GM21447 (cell line): ENCODE measurements around the gene EIF2S1.
"Not testable (repeated sequence)": the region's sequence is repeated elsewhere in the genome, so short reads cannot be mapped to it uniquely, and the experiment has no call there.

Experiments
- ATAC-seq: cut with Tn5 transposase; IDR thresholded peaks from one replicate; pipeline ENCODE4 v1.9.1; 2021; ENCODE audit not compliant: unreplicated experiment

Gene EIF2S1

DNA sequence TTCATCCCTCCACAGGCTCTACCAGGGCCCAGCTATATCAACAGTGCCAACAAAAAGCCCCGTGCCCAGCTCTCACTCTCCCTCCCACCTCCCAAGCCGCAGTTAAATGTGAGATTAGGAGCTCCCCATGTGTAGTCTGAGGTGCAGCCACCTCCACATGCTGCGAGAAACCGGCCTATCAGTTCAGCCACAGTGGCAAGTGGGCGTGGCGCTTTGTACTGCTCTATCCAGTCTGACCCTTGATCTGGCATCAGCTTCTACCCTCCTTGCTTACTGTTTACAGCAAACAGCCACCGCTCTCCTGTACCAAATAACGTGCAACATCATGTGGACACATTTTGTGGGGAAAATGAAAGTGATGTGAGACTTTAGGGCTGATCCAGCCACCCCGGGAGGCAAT lies 50.2 kb downstream of the EIF2S1 start:
- ATAC-seq = no peak

DNA sequence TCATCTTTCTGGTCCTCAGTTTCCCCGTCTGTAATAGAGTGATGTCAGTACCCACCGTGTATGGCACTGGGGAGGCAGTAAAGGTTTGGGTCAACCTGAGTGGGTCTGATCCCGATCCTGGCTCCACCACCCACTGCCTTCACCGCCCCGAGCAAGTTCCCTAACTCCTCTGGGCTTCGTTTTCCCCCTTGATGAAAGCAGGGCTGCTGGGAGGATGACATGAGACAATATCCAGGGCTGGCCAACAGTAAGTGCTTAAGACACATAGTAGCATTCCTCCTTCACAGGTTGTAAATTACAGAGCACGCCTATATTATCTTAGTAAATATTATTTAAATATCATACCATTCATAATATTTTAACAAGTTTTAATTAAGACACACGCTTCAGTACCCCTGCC lies 51.2 kb downstream of the EIF2S1 start:
- no peak for ATAC-seq

DNA sequence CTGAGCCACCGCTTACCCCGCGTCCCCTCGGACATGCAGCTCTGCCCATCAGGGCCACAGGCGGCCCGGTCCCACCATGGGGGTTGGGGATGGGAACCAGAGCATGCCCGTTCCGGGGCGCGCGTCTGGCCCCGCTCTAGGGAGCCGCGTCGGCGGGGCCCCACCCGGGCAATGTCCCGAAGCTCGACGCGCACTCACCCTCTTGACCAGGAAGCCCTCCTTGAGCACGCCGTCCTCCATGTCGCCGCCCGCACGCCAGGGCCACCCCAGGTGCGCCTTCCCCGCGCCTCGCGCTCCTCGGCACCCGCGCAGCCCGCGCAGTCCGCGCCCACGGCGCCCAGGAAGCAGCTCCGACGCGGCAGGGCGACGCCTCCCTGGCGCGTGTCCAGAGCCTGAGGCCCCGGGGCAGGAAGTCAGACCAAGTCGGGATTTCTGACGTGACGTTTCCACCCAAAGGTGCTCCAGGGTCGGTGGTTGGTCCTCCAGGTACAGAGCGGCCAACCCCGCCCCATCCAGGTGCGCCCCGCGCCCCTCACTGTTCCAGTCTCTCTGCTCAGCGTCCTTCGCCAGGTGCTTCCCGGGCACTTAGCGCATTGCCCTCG lies 51.8 kb downstream of the EIF2S1 start, which contains the start of gene PLEK2:
Gene PLEK2 (minus strand): TSS at position 346 of the 602 bp plus-strand sequence. CDS start 106 bp downstream, at position 240.
- no peak for ATAC-seq

DNA sequence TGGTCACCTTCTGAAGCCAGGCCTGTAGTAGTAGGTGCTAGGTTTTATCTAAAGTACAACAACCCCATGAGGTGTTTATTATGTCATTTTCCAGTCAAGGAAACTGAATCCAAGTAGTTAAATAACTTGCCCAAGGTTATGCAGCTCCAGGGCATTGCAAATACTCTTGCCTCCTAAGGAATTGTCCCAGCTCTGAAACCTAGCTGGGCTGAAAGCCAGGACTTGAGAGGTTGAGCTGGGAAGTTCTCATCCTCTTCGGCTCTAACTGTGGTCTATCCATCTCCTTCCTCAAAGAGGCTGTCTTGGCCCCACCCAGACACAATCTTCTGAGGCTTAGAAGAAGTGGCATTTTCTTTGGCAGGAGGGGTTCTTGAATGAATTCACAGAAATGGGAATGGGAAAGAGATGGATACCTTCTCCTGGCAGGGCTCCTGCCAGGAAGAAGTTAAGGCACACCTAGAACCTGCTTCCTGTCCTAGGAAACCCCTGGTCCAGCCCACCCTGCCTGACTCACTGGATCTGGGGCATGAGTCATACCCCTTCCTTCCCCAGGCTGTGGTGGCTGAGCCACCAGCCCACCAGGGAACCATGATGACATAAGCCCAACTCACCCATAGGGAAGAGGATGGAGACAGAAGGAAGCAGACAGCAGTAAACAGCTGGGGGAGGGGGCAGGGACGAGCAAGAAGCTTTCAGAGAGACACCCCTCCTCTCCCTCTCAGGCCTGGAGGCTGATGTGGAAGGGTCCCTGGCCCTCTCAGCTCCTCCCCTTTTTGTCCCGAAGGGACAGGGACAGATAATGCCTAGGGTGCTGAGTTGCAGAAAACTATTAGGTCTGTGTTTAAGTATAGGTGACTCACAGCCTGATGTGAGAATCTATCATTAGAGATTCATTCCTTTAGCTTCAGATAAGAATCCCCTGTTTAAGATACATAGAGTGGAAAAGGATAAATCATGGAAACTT lies 54.0 kb downstream of the EIF2S1 start:
- no peak for ATAC-seq

- not testable (repeated sequence) for ATAC-seq
Observed at GRCh38 chr14:67415610-67416009, 55.5 kb downstream of the EIF2S1 start.

DNA sequence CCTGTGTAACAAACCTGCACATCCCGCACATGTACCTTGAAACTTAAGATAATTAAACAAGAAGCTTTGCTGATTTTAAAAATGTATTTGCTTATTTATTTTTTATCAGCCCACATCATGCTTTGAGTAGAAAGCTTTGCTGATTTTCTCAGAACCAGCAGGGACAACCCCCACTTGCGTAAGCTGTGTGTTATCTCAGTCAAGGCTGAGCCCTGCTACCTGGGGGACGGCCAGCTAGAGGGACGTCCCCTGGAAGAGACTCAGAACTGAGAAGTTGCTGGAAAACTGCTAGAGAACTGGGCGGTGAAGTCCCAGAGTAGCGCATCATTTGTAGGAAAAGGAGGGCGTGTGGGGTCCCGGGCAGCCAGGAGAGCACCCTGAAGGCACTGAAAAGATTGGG lies 56.0 kb downstream of the EIF2S1 start:
- ATAC-seq = no peak

GRCh38 chr14:67416810-67417209 lies 56.7 kb downstream of the EIF2S1 start:
- ATAC-seq = no peak

- ATAC-seq = no peak
Observed at GRCh38 chr14:67417633-67418032, 57.5 kb downstream of the EIF2S1 start.

DNA sequence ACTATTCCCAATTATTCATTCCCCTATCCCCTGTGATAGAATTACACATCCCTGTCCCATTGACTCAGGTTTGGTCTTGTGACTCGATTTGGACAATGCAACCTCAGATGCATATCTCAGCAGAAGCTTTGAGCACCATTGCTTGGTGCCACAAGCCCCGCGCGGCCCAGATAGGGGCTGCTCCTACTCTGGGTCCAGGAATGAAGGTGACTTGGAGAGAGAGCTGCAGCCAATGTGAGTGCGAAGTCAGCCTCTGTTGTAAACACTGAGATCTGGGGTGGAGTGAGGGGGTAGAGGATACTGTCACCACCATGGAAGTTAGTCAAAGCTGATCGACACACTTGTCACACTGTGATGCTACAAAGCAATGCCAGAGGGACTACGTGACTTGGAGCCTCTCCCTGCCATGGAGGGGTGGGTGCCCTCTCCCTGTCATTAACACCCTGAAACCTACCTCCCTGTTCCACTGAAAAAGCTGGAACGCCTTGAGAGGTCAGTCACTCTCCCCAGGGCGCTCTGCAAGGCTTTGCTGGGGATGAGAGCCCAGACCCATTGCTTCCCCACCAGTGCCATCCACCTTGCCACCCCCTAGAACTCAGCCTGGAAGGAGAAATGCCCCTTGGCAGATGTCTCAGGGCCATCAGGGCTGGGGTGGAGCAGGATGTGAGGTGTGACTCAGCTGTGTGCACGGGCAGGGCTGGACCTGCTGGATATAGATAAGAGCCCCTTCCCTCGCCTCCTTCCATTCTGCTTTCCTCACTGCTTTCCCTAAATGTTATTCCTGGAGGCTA lies 58.5 kb downstream of the EIF2S1 start:
- ATAC-seq = no peak

DNA sequence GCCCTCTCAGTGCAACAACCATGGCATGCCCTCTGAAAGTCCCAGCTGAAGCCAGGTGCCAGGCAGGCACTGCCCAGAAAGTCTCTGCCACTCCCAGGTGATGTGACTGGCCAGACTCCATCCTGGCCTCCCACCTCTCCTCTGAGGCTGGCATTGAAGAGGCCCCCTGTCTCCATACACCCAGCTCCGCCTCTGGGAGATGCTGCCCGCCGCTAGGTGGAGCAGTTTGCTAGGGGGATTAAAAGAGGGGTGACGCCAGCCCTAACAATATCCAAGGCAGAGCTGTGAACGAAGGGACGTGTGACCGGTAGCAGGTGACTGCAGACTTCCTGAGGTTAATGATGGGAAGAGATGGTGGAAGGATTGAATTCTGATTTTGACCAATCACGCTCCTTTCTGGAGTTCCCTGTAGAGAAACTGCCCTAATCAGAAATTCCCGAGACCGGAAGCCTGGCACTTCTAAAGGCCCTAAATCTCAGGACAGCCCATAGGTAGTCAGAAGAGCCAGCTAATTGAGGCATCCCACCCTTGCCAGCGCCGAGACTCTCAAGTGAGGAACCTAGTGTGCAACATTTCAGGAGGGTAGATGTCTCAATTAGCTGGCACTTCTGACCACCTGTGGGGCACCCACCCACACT lies 60.1 kb downstream of the EIF2S1 start:
- no peak for ATAC-seq

GRCh38 chr14:67421356-67422224 lies 61.5 kb downstream of the EIF2S1 start:
- no peak for ATAC-seq

DNA sequence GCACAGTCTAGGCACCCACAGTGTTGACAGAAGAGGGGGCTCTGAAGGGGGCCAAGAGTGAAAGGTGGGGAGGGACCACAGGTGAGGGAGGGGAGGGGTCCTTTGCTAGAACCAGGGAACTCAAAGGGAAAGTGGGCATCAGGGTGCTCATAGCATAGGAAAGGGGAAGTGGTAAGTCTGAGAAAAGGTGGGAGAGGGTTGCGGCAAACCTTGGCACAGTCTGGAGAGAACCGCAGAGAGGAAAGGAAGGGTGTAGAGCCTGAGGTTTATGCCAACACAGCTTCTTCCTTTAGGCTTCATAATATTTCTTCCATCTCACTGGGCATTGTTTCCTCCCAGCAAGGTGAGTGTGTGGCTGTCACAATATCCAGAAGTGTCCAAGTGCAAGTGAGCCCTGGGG lies 63.3 kb downstream of the EIF2S1 start:
- ATAC-seq = no peak

- ATAC-seq = no peak
Observed at GRCh38 chr14:67424539-67424938, 64.4 kb downstream of the EIF2S1 start.

GRCh38 chr14:67425608-67426007 lies 65.5 kb downstream of the EIF2S1 start:
- ATAC-seq = no peak

GRCh38 chr14:67426161-67426560 lies 66.0 kb downstream of the EIF2S1 start:
- no peak for ATAC-seq

DNA sequence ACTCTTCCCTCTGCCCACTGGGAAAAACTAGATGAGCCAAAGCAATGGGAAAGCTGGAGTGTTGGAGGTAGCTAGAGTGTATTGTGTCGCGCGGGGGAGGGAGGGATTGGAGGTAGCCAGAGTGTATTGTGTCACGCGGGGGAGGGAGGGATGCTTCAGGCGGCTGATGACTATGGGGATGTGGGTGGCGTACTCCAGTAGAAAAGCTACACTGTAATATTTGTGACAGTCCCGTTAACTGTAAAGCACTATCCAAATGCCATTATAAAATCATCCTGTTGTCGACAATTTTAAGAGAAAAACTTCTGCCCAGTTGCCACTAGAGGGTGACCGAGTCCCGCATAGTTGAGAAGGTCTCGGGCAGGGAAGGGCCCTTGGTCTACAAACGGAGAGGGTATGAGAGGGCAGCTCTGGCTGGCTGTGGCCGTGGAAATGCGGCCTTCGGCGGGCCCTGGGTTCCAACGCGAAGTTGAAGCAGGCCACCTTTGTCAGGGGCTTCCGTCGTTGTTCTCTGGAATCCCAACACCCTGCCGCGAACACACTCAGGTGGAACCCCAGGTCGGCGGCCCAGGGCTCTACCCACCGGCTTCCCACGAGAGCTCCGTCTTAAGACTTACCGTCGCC lies 67.0 kb downstream of the EIF2S1 start:
- ATAC-seq = no peak

- no peak for ATAC-seq
Observed at GRCh38 chr14:67428501-67429031, 68.4 kb downstream of the EIF2S1 start.

GRCh38 chr14:67429510-67430205 lies 69.5 kb downstream of the EIF2S1 start:
- ATAC-seq = no peak
